PC-3 (cell line): ENCODE measurements around the gene P4HB. TPM values are rescaled to one million over a fixed set of nuclear protein-coding genes. Genes with fewer than 3 reads are reported as not detected.
A peak's percentile ranks its signal among the peaks of the same experiment; 100 is the strongest.

Experiments used
- ATAC-seq: fragments of 200-7000 bp; cut with Tn5 transposase; 2 replicates; pipeline ENCODE4 v1.9.1; 2020; ENCODE audit warnings: mild to moderate bottlenecking, moderate library complexity
- BruUV-seq: library from RNA; stranded (reverse); fragments of 400-500 nt; replicated peaks from 2 replicates; lab custom pipeline; 2021; lab: Mats Ljungman, UMichigan
- CTCF ChIA-PET: fragments of 300-600 bp; sonication (Branson Sonifier 250); formaldehyde crosslinking; loops from one replicate; lab custom pipeline; 2022; ENCODE audit warnings: antibody characterized with exemption; lab: Charles Lee
- POLR2A ChIA-PET: fragments of 300-600 bp; sonication (Branson Sonifier 250); formaldehyde crosslinking; loops from one replicate; lab custom pipeline; 2022; ENCODE audit warnings: antibody characterized with exemption; ENCODE audit not compliant: unreplicated experiment; lab: Charles Lee
- DNase-seq: peaks from one replicate; pipeline ENCODE4 v3.0.0-alpha.2; 2015
- H2AFZ ChIP-seq: fragments of 300-600 bp; sonication (generic); 2 replicates; pipeline ENCODE4 v1.6.0; 2016; ENCODE audit warnings: antibody characterized with exemption, low read length
- H3F3A ChIP-seq: fragments of 300-600 bp; sonication (generic); one replicate; pipeline ENCODE4 v1.6.0; 2017; ENCODE audit warnings: antibody characterized with exemption, low read length, control low read depth, mild to moderate bottlenecking; ENCODE audit not compliant: unreplicated experiment
- H3K27ac ChIP-seq: fragments of 300-600 bp; sonication (generic); 2 replicates; pipeline ENCODE4 v1.5.1; 2016; ENCODE audit warnings: mild to moderate bottlenecking, low read length
- H3K27me3 ChIP-seq: fragments of 300-600 bp; sonication (generic); 2 replicates; pipeline ENCODE4 v1.6.1; 2016; ENCODE audit warnings: low read length, mixed read lengths
- H3K36me3 ChIP-seq: fragments of 300-600 bp; sonication (generic); 2 replicates; pipeline ENCODE4 v1.6.1; 2016; ENCODE audit warnings: low read depth, mixed run types, low read length, mixed read lengths
- H3K4me1 ChIP-seq: fragments of 300-600 bp; sonication (generic); 2 replicates; pipeline ENCODE4 v1.5.1; 2016; ENCODE audit warnings: low read length; ENCODE audit not compliant: insufficient read depth
- H3K4me2 ChIP-seq: fragments of 300-600 bp; sonication (generic); 2 replicates; pipeline ENCODE4 v1.6.0; 2016; ENCODE audit warnings: low read length
- H3K4me3 ChIP-seq: fragments of 300-600 bp; sonication (generic); 2 replicates; pipeline ENCODE4 v1.5.1; 2016; ENCODE audit warnings: mild to moderate bottlenecking, low read length, mixed read lengths
- H3K79me2 ChIP-seq: fragments of 300-600 bp; sonication (generic); 2 replicates; pipeline ENCODE4 v1.6.1; 2017; ENCODE audit warnings: low read length, mixed read lengths
- H3K9ac ChIP-seq: fragments of 300-600 bp; sonication (generic); 2 replicates; pipeline ENCODE4 v1.6.0; 2016; ENCODE audit warnings: mild to moderate bottlenecking, low read length
- H3K9me2 ChIP-seq: fragments of 300-600 bp; sonication (generic); replicated peaks from 2 replicates; pipeline ENCODE4 v1.6.1; 2016; ENCODE audit warnings: mixed run types, low read length, mixed read lengths
- H3K9me3 ChIP-seq: fragments of 300-600 bp; sonication (generic); 2 replicates; pipeline ENCODE4 v1.6.1; 2016; ENCODE audit warnings: low read length, mixed read lengths
- H4K20me1 ChIP-seq: fragments of 300-600 bp; sonication (generic); 2 replicates; pipeline ENCODE4 v1.6.1; 2016; ENCODE audit warnings: low read length, mixed read lengths
- CTCF ChIP-seq: fragments of 300-600 bp; sonication (generic); conservative IDR thresholded peaks from 2 replicates; pipeline ENCODE4 v1.5.1; 2017; ENCODE audit warnings: antibody characterized with exemption, low read depth, mild to moderate bottlenecking, low read length
- EZH2 ChIP-seq: fragments of 300-600 bp; sonication (generic); IDR thresholded peaks from one replicate; pipeline ENCODE4 v1.6.1; 2017; ENCODE audit warnings: antibody characterized with exemption, mild to moderate bottlenecking, low read length; ENCODE audit not compliant: unreplicated experiment
- EZH2phosphoT487 ChIP-seq: fragments of 300-600 bp; sonication (generic); IDR thresholded peaks from 2 replicates; pipeline ENCODE4 v1.6.1; 2018; ENCODE audit warnings: mild to moderate bottlenecking, antibody characterized with exemption, low read length, borderline replicate concordance
- intact Hi-C: fragments of 100-400 bp; cut with micrococcal nuclease; formaldehyde crosslinking; loops from 2 replicates; pipeline ENCODE4 v1.9.0; 2023
- total RNA-seq: library from RNA; depleted of rRNA; stranded (reverse); fragments of >200 nt; gene quantifications from 2 replicates; pipeline ENCODE4 v1.2.3, GENCODE V29; 2014

Gene P4HB
- total RNA-seq, 1 experiment from 2014 or later = 1,089 TPM

- ChIA-PET POLR2A (no interaction called here), CTCF (no interaction called here)
- intact Hi-C loops = no loop called here
- H3K9me3 ChIP-seq = no peaks in the 10 kb centered on the region
- no peak for TF ChIP-seq EZH2
- no peak for TF ChIP-seq EZH2phosphoT487
- no peak for TF ChIP-seq CTCF
- ATAC-seq (no peak), DNase-seq (no peak)
- H3K4me2 ChIP-seq = no peak overlapping the region
- H3K79me2 ChIP-seq = peaks cover 4% of the 10 kb centered on the region; the same call in 1 of the 2 replicates
- no peak overlapping the region for H3K27ac ChIP-seq
- peaks cover 2% of the 10 kb centered on the region for H3K4me1 ChIP-seq
- no peak overlapping the region for H3K4me3 ChIP-seq
- no peaks in the 10 kb centered on the region for H3F3A ChIP-seq
- no peak overlapping the region for H2AFZ ChIP-seq
- H4K20me1 ChIP-seq = no peaks in the 10 kb centered on the region
- H3K9me2 ChIP-seq = no peaks in the 10 kb centered on the region
- no peaks in the 10 kb centered on the region for H3K27me3 ChIP-seq
- BruUV-seq = no TSS peak
- no peak overlapping the region for H3K9ac ChIP-seq
- H3K36me3 ChIP-seq = peaks cover 6% of the 10 kb centered on the region; the same call in 1 of the 2 replicates
Observed at GRCh38 chr17:81904600-81905423, 44.5 kb upstream of the P4HB start.

DNA sequence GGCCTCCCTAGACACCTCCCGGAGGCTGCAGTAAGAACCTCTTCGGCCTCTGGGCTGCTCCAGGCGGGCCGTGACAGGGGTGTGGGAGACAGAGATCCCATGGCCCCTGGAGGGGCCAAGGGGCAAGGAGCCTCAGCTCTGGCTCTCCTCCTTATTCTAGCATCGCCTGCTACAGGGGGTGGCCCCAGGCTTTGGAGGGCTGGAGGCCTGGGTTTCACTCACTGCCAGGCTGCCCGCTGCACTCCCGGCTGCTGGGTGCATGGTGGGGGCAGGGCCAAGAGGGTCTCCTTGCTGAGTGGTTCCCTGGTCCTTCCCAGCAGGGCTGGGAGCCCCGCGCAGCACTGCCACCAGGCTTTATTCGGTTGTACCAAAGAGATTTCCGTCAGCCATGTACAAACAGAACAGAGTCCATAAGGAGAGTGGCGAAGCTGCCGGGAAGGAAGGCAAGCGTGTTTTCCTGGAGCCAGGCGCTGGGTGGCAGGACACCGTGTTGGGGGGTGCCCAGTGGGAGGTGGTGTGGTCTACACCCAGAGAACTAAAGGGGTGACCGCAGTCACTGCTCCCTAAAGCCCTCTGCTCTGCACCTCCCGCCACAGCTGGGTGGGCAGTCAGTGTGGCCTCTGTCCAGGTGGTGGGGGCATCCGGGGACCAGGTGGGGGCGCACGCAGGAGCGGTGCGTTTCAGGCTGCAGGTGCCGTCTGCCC, 43.7 kb upstream of the P4HB start:
- CTCF ChIA-PET = no interaction called here
- no peak for ATAC-seq
- H2AFZ ChIP-seq = no peak overlapping the region
- DNase-seq = no peak
- no peaks in the 10 kb centered on the region for H3K9me3 ChIP-seq
- H3K9ac ChIP-seq = no peak overlapping the region
- H4K20me1 ChIP-seq = no peaks in the 10 kb centered on the region
- intact Hi-C loops = no loop called here
- H3K9me2 ChIP-seq = no peaks in the 10 kb centered on the region
- H3K27ac ChIP-seq = no peak overlapping the region
- TF ChIP-seq CTCF (no peak), EZH2phosphoT487 (no peak), EZH2 (no peak)
- peaks cover 6% of the 10 kb centered on the region; the same call in 1 of the 2 replicates for H3K36me3 ChIP-seq
- peaks cover 4% of the 10 kb centered on the region for H3F3A ChIP-seq
- peaks cover 10% of the 10 kb centered on the region for H3K4me1 ChIP-seq
- TSS peak; percentile 11 for BruUV-seq
- H3K27me3 ChIP-seq = no peaks in the 10 kb centered on the region
- POLR2A ChIA-PET = no interaction called here
- H3K4me2 ChIP-seq = no peak overlapping the region
- H3K4me3 ChIP-seq = no peak overlapping the region
- H3K79me2 ChIP-seq = peaks cover 11% of the 10 kb centered on the region; the same call in 1 of the 2 replicates
